HepG2 (cell line): ENCODE results near the gene ABHD4. TPM values are rescaled to one million over a fixed set of nuclear protein-coding genes. Genes with fewer than 3 reads are reported as not detected.
A peak's percentile ranks its signal among the peaks of the same experiment; 100 is the strongest.

Experiments used
- ATF2 ChIP-seq: sonication (generic); formaldehyde crosslinking; IDR thresholded peaks from 2 replicates; pipeline ENCODE4 v1.4.0; 2020; ENCODE audit warnings: missing genetic modification reagents
- ESRRA ChIP-seq: sonication (generic); formaldehyde crosslinking; IDR thresholded peaks from 2 replicates; pipeline ENCODE4 v1.5.1; 2020; ENCODE audit warnings: mild to moderate bottlenecking, low read depth, missing genetic modification reagents
- FOXA1 ChIP-seq, 2 experiments: fragments of 450-650 bp in 1 of 2; sonication (generic) in 1 of 2; formaldehyde crosslinking in 1 of 2; IDR thresholded peaks; 2 replicates each; pipeline versions ENCODE4 v1.4.0 to v1.6.1; 2016 to 2020; ENCODE audit warnings: missing genetic modification reagents in 1 of 2
- GATAD2A ChIP-seq: IDR thresholded peaks from 2 replicates; pipeline ENCODE4 v1.6.1; 2016
- IKZF4 ChIP-seq: sonication (generic); formaldehyde crosslinking; IDR thresholded peaks from 2 replicates; pipeline ENCODE4 v1.5.1; 2020; ENCODE audit warnings: borderline replicate concordance, mild to moderate bottlenecking, low read depth, missing genetic modification reagents; ENCODE audit errors: not compliant biosample characterization
- MBD4 ChIP-seq: IDR thresholded peaks from 2 replicates; pipeline ENCODE4 v1.6.1; 2012; ENCODE audit warnings: low read length, inconsistent platforms, borderline replicate concordance
- MIER2 ChIP-seq: IDR thresholded peaks from 2 replicates; pipeline ENCODE4 v1.6.1; 2016; ENCODE audit warnings: missing biosample characterization, missing genetic modification reagents
- NFE2L1 ChIP-seq: sonication (generic); formaldehyde crosslinking; IDR thresholded peaks from 2 replicates; pipeline ENCODE4 v1.4.0; 2020; ENCODE audit warnings: missing genetic modification reagents, mild to moderate bottlenecking, borderline replicate concordance
- PHF21A ChIP-seq: sonication (generic); formaldehyde crosslinking; IDR thresholded peaks from 2 replicates; pipeline ENCODE4 v1.5.0; 2020; ENCODE audit warnings: mild to moderate bottlenecking, missing genetic modification reagents
- SIN3B ChIP-seq: fragments of 150-350 bp; IDR thresholded peaks from 2 replicates; pipeline ENCODE4 v1.6.1; 2014; ENCODE audit warnings: low read length
- SP140L ChIP-seq: sonication (generic); formaldehyde crosslinking; IDR thresholded peaks from 2 replicates; pipeline ENCODE4 v1.4.0; 2020; ENCODE audit warnings: missing genetic modification reagents, borderline replicate concordance
- TMF1 ChIP-seq: sonication (generic); formaldehyde crosslinking; IDR thresholded peaks from 2 replicates; pipeline ENCODE4 v1.8.1; 2022; ENCODE audit warnings: low read depth, missing genetic modification reagents
- ZNF317 ChIP-seq: sonication (generic); formaldehyde crosslinking; IDR thresholded peaks from 2 replicates; pipeline ENCODE4 v1.5.0; 2020; ENCODE audit warnings: mild to moderate bottlenecking, missing genetic modification reagents
- ZNF34 ChIP-seq: sonication (generic); formaldehyde crosslinking; IDR thresholded peaks from 2 replicates; pipeline ENCODE4 v1.4.0; 2020; ENCODE audit warnings: mild to moderate bottlenecking, missing genetic modification reagents, borderline replicate concordance
- ZNF780A ChIP-seq: sonication (generic); formaldehyde crosslinking; IDR thresholded peaks from 2 replicates; pipeline ENCODE4 v1.8.0; 2022; ENCODE audit warnings: mild to moderate bottlenecking, missing genetic modification reagents, moderate library complexity
- ZNF781 ChIP-seq: sonication (generic); formaldehyde crosslinking; IDR thresholded peaks from 2 replicates; pipeline ENCODE4 v1.5.1; 2020; ENCODE audit warnings: borderline replicate concordance, mild to moderate bottlenecking, missing genetic modification reagents; ENCODE audit errors: not compliant biosample characterization
- polyA plus RNA-seq, 8 experiments: library from polyadenylated mRNA; depleted of rRNA in 3 of 8; stranded (reverse) in 7 of 8; unstranded in 1 of 8; fragments of >200 nt; fragmentation: Illumina TruSeq in 4 of 8; extraction: Trizol in 4 of 8; gene quantifications; 2 replicates each; pipeline versions ENCODE4 v1.2.1 to v1.2.3, GENCODE V29; 2011 to 2016; ENCODE audit warnings: low read depth in 4 of 8, missing spikeins in 1 of 8, mixed read lengths in 1 of 8; ENCODE audit not compliant: insufficient read depth in 1 of 8
- total RNA-seq, 5 experiments: library from RNA; depleted of rRNA; stranded (reverse); fragments of >200 nt; fragmentation: Illumina TruSeq; extraction: Trizol; gene quantifications; 2 replicates each; pipeline ENCODE4 v1.2.3, GENCODE V29; 2016; ENCODE audit warnings: low read depth in 1 of 5
- TF ChIP-seq, protein P1 (sequence below): sonication (generic); formaldehyde crosslinking; IDR thresholded peaks from 2 replicates; pipeline ENCODE4 v1.4.0; 2020; ENCODE audit warnings: missing genetic modification reagents
- TF ChIP-seq, protein P2 (sequence below): sonication (generic); formaldehyde crosslinking; IDR thresholded peaks from 2 replicates; pipeline ENCODE4 v1.4.0; 2020; ENCODE audit warnings: mild to moderate bottlenecking, missing genetic modification reagents
- TF ChIP-seq, protein P3 (sequence below): sonication (generic); formaldehyde crosslinking; IDR thresholded peaks from 2 replicates; pipeline ENCODE4 v1.4.0; 2020; ENCODE audit warnings: mild to moderate bottlenecking, missing genetic modification reagents
- TF ChIP-seq, protein P4 (sequence below): IDR thresholded peaks from 2 replicates; pipeline ENCODE4 v1.6.1; 2016; ENCODE audit warnings: mild to moderate bottlenecking

ABHD4 gene
- total and polyA plus RNA-seq, 2 of the 13 experiments (the other 11 are each of a cell fraction or from before 2014, with no cell fraction given) = 16.1 to 47.5 TPM

DNA sequence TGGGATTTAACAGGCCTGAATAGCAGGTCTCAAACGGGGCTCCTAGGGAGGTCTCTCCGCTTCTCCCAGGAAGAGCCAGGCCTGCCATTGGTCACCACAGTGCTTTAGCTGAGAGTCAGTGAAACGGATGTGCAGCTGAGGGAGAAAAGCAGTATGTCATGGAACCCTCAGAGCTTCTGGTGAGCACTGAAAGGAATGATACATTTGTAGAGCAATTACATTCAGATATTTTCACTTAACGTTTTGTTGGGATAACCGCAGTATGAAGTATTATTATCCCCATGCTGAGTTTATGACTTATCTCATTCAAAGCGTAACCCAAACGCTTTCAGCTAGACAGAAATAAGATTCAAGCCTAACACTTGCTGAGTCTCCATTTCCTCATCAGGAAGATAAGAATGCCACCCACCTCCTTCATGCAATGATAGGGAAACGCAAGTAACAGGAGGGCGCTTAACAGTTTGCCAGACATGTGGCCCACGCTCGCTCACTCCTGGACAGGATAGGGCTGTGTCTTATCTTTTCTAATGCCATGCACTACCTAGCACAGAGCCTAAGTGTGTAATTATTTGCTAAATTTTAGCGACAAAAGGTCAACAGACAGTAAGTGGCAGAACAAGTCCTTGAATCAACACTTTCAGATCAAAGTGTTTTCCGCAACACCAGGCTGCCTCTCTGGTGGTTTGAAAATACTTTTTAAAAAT is 37.3 kb upstream of the ABHD4 start (continued):
- TF ChIP-seq, protein P1, sequence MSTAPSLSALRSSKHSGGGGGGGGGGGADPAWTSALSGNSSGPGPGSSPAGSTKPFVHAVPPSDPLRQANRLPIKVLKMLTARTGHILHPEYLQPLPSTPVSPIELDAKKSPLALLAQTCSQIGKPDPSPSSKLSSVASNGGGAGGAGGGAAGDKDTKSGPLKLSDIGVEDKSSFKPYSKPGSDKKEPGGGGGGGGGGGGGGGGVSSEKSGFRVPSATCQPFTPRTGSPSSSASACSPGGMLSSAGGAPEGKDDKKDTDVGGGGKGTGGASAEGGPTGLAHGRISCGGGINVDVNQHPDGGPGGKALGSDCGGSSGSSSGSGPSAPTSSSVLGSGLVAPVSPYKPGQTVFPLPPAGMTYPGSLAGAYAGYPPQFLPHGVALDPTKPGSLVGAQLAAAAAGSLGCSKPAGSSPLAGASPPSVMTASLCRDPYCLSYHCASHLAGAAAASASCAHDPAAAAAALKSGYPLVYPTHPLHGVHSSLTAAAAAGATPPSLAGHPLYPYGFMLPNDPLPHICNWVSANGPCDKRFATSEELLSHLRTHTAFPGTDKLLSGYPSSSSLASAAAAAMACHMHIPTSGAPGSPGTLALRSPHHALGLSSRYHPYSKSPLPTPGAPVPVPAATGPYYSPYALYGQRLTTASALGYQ = peak; percentile 82; the same call in 1 of the 2 replicates
- no peak for TF ChIP-seq NFE2L1
- TF ChIP-seq, protein P2, sequence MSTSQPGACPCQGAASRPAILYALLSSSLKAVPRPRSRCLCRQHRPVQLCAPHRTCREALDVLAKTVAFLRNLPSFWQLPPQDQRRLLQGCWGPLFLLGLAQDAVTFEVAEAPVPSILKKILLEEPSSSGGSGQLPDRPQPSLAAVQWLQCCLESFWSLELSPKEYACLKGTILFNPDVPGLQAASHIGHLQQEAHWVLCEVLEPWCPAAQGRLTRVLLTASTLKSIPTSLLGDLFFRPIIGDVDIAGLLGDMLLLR (CRISPR knock-in tag) = no peak
- no peak for TF ChIP-seq FOXA1 (IDR thresholded peaks at IDR 0.05)
- peak; percentile 87 for TF ChIP-seq FOXA1 (CRISPR knock-in tag; IDR thresholded peaks at IDR 0.05)
- TF ChIP-seq ZNF781 = peak; percentile 72
- TF ChIP-seq PHF21A = peak; percentile 93
- TF ChIP-seq TMF1 (CRISPR knock-in tag) = peak; percentile 69; the same call in 1 of the 2 replicates
- TF ChIP-seq, protein P3, sequence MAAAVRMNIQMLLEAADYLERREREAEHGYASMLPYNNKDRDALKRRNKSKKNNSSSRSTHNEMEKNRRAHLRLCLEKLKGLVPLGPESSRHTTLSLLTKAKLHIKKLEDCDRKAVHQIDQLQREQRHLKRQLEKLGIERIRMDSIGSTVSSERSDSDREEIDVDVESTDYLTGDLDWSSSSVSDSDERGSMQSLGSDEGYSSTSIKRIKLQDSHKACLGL (CRISPR knock-in tag) = no peak
- TF ChIP-seq, protein P4, sequence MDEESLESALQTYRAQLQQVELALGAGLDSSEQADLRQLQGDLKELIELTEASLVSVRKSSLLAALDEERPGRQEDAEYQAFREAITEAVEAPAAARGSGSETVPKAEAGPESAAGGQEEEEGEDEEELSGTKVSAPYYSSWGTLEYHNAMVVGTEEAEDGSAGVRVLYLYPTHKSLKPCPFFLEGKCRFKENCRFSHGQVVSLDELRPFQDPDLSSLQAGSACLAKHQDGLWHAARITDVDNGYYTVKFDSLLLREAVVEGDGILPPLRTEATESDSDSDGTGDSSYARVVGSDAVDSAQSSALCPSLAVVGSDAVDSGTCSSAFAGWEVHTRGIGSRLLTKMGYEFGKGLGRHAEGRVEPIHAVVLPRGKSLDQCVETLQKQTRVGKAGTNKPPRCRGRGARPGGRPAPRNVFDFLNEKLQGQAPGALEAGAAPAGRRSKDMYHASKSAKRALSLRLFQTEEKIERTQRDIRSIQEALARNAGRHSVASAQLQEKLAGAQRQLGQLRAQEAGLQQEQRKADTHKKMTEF (CRISPR knock-in tag) = peak; percentile 82
- peak; percentile 60; the same call in 1 of the 2 replicates for TF ChIP-seq MIER2 (CRISPR knock-in tag)
- peak; percentile 73; the same call in 1 of the 2 replicates for TF ChIP-seq SP140L (CRISPR knock-in tag)
- no peak for TF ChIP-seq ZNF780A (CRISPR knock-in tag)
- TF ChIP-seq ZNF317 = 0 out of 2 replicates have a peak, but pooled peaks have one; percentile 16
- 0 out of 2 replicates have a peak, but pooled peaks have one; percentile 80 for TF ChIP-seq MBD4
- peak; percentile 82 for TF ChIP-seq GATAD2A (CRISPR knock-in tag)
- TF ChIP-seq ZNF34 (CRISPR knock-in tag) = peak; percentile 55; the same call in 1 of the 2 replicates
- no peak for TF ChIP-seq SIN3B
- 0 out of 2 replicates have a peak, but pooled peaks have one; percentile 39 for TF ChIP-seq ESRRA (CRISPR knock-in tag)
- TF ChIP-seq IKZF4 = peak; percentile 80
- TF ChIP-seq ATF2 (CRISPR knock-in tag) = peak; percentile 74; the same call in 1 of the 2 replicates
